HG02943 (cell line): Measurements from ENCODE around the gene ASS1.

Experiments used
- ATAC-seq: cut with Tn5 transposase; IDR thresholded peaks from one replicate; pipeline ENCODE4 v1.9.1; 2021; ENCODE audit warnings: mild to moderate bottlenecking, low read depth, moderate library complexity; ENCODE audit not compliant: unreplicated experiment

The ASS1 gene

GRCh38 chr9:130417602-130418001 is 27.2 kb upstream of the ASS1 start:
- no peak for ATAC-seq

GRCh38 chr9:130418776-130419175 is 26.0 kb upstream of the ASS1 start:
- ATAC-seq, result no peak

DNA sequence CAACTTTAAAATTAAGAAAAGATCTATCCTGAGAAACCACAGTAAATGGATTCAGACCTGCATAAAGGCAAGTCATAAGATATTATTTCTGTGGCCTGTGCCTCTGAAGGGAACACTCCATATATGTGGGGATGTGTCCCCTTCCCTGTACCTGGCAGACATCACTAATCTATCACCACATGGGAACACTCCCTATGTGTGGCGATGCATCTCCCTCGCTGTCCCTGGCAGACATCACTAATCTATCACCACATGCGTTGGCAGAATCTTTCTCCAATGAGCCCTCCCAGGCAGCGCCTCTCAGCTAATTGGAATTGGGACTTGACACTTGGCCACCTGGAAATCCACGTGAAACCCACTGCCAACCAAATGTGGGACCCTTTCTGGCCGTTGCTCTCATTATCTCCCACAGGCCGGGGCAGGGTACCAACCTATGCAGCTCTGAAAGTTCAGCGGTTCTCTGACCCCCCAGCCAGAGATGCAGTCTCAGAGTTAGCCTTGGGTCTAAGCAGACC is 25.2 kb upstream of the ASS1 start:
- ATAC-seq, result no peak

DNA sequence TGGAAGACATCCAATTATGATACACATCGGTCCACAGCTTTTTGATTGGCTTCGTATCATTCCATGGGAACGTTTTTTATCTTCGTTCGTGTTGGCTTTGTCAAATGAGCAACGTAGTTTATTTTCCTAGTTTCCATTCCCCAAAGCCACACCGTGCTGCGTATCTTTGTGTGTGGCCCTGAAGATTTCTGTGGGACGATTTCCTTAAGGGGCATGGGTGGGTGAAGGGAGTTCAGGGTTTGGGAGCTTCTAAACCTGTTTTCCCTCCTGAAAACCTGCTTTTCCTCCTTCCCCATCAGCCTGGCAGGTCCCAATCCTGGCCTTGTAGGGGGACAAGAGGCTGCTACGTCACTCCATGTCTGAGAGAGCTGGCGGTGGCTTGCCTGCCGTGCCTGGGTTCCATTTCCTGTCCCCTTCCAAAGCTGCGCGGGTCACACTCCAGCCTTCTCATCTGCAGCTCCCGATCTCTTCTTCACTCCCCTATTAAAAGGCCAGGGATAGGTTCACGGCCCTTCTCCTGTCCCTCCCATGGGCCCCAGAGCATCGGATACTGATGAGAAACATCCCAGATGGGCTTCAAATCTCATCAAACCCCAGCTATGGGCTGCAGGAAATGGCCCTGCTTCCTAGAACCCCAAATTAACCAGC is 23.5 kb upstream of the ASS1 start:
- ATAC-seq, result no peak

DNA sequence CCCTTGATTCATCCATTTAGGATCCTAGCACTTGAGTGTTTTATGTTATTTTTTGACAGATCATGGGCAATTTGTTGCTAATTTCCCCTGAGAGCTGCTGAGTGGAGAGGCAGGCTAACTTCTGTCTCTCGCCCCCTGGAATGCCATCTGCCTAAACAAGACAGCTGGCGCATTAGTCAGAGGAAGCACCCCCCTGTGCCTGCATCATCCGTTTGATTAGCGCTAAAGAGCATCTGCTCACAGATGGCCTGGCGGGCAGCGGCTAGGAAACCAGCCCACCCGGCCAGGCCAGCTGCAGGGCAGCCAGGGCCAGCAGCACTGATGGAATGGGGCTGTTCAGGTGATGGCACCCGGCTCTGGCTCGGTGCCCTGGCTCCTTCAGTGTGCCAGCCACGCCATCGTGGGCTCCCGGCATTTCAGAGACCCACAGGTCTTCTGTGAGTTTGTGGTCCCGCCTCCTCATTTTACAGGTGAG is 22.9 kb upstream of the ASS1 start:
- ATAC-seq, result no peak

DNA sequence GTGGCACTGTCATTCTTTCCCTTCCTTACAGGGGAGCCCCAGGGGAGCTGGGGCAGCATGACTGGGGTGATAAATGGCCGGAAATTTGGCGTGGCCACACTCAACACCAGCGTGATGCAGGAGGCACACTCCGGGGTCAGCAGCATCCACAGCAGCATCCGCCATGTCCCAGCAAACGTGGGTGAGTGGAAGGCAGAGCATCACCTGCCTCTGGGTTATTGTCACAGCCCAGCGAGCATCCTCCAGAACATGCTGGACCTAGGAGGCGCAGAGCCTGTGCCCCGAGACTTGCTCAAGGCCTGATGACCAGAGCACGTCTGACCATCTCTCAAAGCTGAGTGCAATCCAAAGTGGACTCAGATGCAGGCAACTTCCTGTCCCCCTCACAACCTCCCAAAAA is 22.2 kb upstream of the ASS1 start:
- ATAC-seq, result no peak

- ATAC-seq, result no peak
Measured at GRCh38 chr9:130423272-130423671, 21.5 kb upstream of the ASS1 start.

DNA sequence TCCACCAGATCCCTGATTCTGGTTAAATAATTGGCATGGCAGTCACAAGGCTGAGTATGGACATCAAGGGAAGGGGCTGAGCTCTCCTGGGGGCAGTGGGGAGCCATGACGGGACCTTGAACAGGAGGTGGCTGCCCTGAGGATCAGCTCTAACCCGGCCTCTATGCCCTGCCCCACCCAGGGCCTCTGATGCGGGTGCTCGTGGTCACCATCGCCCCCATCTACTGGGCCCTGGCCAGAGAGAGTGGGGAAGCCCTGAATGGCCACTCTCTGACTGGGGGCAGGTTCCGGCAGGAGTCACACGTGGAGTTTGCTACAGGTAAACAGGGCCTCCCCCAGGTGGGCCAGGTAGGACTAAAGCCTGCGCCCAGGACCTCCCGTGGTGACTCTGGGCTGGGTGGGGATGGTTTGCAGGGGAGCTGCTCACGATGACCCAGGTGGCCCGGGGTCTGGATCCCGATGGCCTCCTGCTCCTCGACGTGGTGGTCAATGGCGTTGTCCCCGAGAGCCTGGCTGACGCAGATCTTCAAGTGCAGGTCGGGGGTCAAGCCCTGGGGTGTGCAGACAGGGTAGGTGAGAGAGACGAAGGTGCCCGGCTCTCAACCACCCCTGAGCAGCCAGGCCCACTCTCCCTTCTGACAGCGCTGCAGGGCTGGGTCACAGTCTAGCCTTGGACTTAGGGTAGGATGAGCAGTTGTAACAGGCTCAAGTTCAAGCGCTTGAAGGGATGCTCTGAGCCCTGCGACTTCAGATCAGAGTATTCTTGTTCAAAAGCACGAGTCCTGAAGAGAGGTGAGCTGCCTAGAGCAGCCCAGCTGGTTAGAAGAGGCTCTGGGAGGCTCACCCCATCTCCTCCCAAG is 19.9 kb upstream of the ASS1 start:
- no peak for ATAC-seq

DNA sequence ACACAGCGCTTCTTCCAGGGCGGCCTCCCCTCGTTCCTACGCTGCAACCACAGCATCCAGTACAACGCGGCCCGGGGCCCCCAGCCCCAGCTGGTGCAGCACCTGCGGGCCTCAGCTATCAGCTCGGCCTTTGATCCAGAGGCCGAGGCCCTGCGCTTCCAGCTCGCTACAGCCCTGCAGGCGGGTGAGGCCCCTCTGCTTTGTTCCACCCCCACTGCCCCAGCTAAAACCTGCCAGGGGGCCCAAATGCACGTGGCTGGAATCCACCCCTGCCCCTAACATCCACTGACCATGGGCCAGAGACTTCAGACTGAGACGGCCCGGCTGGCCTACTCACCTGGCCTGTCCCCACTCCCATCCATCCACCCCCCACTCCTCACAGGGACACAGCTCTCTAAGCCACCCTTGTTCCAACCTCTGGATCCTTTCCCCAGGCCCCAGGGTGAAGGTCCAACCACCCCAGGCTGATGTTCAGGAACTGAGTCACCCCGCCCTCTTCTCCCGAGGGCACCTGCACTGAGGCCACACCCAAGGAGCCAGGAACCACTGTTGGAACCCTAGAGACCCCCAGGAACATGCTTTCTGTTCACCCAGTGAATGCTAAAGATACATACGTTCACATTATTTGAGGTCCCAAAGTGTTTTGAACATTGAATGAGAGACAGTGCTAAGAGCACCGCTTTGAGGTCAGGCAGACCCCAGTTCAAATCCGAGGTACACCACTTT is 18.9 kb upstream of the ASS1 start:
- ATAC-seq, result no peak

GRCh38 chr9:130426467-130426773 is 18.3 kb upstream of the ASS1 start:
- ATAC-seq, result no peak

DNA sequence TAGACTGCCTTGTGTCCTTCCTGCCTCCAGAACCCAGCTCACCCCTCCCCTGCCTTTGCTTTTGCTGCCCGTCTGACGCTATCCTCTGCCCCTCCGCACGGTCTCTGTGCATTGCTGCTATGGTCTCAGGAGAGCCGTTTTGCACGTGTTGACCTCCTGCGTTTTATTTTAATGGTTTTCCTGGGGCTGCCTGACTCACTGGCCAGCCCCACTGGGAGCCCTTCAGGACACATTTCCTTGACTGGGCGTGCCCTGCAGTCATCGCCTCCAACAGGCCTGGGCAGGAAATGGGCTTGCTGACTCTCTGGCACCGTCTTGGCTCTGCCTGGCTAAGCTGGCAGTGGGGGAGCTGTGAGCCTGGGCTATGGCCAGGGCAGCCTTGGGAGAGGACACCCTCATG is 17.9 kb upstream of the ASS1 start:
- ATAC-seq, result no peak

- ATAC-seq, result no peak
Measured at GRCh38 chr9:130427326-130427725, 17.4 kb upstream of the ASS1 start.

DNA sequence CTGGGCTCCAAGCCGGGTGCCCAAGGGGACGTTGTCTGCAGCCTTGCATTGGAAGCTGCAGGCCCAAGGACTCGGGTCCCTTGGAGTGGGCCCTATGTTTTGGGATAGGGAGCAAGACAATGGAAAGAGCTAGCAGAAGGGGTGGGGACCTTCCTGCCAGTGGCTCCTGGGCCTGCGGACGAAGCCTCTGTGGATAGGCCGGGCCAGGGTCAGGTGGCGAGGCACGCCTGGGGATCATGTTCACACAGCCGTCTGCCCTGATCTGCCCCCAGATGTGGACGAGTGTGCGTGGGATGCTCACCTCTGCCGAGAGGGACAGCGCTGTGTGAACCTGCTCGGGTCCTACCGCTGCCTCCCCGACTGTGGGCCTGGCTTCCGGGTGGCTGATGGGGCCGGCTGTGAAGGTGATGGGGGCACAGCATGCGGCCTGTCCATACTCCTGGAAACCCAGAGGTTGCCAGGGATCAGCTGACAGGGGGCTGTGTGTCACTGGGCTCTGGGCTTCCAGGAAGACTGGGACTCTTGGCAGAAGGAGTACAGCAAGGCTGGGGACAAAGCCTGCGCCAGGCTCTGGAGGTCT is 16.6 kb upstream of the ASS1 start:
- no peak for ATAC-seq

DNA sequence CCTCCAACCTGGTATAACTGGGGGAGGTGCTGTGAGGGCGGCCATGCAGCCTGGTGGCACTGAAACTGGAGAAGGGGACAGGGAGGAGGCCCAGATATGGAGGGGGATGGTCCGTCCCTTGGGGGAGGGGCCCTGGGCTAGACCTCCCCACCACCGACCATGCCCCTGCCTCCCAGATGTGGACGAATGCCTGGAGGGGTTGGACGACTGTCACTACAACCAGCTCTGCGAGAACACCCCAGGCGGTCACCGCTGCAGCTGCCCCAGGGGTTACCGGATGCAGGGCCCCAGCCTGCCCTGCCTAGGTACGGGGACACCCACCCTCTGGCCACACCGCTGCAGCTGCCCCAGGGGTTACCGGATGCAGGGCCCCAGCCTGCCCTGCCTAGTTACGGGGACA is 15.4 kb upstream of the ASS1 start:
- ATAC-seq, result no peak

- ATAC-seq, result no peak
Measured at GRCh38 chr9:130429831-130430230, 14.9 kb upstream of the ASS1 start.

DNA sequence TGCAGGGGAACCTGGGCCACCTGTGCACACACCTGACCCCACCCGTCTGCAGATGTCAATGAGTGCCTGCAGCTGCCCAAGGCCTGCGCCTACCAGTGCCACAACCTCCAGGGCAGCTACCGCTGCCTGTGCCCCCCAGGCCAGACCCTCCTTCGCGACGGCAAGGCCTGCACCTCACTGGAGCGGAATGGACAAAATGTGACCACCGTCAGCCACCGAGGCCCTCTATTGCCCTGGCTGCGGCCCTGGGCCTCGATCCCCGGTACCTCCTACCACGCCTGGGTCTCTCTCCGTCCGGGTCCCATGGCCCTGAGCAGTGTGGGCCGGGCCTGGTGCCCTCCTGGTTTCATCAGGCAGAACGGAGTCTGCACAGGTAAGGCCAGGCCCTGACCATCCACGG is 14.5 kb upstream of the ASS1 start:
- ATAC-seq, result no peak

DNA sequence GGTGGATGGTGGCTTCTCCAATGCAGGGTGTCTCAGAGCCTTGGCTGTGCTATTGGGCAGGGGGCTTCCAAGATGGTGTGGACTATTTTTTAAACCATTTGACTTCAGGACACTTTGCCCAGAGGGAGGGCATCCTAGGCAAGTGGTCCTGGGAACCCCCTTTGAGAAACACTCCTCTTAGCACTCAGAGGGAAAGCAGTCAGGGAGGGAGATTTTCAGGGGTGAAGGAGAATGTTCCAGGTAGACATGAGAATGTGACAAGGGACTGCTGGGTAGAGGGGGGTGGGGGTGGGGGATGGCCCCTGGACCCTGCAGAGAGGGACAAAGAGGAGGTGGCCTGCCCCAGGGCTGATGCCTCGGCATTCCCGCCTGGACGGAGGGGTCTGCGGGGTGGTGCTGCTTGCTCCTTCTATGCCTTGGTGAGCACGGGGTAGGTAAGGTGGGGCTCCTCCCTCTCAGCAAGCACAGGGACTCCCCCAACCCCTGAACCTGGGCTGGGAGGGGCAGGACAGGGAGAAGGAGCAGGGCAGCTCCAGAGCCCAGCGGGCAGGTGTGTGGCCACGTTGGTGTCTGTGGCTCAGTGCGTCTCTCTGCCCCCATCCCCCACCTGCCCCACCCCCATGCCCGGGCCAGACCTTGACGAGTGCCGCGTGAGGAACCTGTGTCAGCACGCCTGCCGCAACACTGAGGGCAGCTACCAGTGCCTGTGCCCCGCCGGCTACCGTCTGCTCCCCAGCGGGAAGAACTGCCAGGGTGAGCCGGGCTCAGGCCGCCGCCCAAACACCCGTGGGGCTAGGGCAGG is 13.8 kb upstream of the ASS1 start:
- no peak for ATAC-seq

GRCh38 chr9:130431536-130432303 is 13.0 kb upstream of the ASS1 start:
- no peak for ATAC-seq

GRCh38 chr9:130432362-130432761 is 12.4 kb upstream of the ASS1 start:
- no peak for ATAC-seq
